GM19395 (cell line): ENCODE results near the gene ANKRD39.
"Not testable (repeated sequence)": the region's sequence is repeated elsewhere in the genome, so short reads cannot be mapped to it uniquely, and the experiment has no call there.

ENCODE experiments used
- ATAC-seq: cut with Tn5 transposase; IDR thresholded peaks from one replicate; pipeline ENCODE4 v1.9.1; 2021; ENCODE audit warnings: mild to moderate bottlenecking, moderate library complexity; ENCODE audit not compliant: unreplicated experiment

Gene ANKRD39, protein sequence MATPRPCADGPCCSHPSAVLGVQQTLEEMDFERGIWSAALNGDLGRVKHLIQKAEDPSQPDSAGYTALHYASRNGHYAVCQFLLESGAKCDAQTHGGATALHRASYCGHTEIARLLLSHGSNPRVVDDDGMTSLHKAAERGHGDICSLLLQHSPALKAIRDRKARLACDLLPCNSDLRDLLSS

DNA sequence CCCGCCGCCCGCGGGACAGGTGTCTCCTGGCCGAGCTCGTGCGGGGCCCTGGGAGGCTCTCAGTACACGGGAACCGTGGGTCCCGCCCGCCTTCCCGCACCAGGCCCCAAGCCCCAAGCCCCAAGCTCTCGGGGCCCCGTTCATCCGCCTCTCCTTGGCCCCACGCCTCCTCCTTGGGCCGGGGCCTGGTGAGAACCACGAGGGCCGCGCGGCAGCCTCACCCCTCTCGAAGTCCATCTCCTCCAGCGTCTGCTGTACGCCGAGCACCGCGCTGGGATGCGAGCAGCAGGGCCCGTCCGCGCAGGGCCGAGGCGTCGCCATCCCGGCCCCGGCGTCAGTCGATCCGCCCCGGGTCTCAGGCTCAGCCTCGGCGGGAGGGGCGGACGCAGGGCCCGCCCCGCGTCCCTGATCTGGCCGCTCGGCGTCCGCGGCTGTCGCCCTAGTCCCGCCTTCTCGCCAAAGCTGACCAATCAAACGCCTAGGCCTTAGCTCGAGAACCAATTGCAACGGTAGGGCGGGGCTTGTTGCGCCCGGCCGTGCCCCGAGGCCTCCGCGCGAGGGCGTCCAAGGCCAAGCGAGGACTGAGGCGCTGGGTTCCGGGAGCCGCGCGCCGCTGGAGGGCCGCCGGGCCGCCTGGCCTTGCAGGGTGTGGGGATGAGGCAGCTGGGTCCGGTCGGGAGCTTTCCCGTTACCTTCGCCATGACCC lies at the start of gene ANKRD39:
TSS of gene ANKRD39 (minus strand) at position 350 of the 706 bp plus-strand sequence. CDS start at position 321, 29 bp downstream.
- ATAC-seq = peak; percentile 90

DNA sequence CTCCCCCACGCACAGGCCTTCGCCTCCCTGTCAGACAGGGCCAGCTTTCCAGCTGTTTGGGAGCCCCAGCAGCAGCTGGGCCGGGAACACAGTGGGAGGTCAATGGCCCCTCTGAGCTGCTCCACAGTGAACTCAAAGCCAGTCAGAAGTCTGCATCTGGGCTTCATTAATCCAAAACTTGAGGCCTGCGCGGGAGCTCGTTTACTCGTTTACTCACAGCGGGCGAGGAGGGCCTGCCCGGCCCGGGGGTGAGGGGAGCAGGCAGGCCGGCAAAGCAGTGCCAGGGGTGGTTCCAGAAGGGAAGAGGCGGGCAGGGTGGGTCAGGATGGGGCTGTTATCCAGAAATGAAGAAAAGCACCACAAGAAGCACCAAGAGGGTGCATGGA lies 48.9 kb upstream of the ANKRD39 start:
- ATAC-seq = no peak

DNA sequence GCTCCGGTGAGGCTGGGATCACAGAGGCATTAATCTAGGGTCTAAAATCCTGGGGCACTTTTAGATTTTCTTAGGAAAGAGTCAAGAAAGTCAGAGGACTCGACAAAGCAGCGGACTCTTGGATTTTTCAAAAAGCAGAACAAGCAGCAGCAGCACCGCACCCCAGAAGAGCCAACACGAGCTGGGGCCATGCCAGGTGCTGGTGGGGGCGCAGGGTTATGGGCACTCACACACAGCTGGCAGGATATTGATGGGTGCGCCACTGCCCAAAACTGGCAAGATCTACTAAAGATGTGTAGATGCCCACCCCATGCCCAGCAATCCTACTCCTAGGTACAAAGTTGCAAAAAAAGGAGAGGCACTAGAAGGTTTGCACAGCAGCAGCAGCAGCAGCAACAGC lies 46.0 kb upstream of the ANKRD39 start:
- ATAC-seq = no peak

DNA sequence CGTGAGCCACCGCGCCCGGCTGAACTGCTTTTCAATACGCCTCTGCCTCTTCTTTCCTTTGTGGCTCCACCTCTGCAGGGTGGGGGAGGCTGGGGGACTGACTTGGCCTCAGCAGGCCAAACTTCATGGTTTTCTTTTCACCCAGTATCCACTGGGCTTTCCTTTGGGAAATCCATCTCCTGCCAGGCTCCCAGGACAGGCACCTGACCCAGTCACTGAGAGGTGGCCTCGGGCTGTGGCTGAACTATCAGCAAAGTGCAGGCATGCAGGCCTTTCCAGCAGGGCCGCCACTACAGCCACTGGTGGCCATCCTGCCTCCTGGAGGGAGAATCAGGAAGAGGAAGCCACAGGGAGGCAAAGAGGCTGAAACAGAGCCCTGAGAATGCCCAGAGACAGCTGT lies 45.5 kb upstream of the ANKRD39 start:
- no peak for ATAC-seq

DNA sequence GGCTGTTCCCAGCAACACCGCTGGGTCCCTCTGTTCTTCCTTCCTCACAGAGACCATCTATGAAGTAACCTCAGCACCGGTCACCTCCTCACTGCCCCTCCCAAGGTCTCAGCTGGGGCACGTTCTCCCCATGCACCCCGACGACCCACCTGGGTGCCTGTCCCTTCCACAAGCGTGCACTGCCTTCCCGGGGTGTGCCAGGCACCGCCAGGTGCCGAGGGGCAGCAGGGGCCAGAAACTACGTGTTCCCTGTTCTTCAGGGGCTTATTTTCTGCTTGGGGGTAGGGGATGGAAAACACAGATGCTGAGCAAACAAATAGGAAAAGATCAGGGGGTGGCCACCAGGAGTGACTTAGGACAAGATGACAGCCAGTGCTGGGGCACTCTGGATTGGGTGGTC lies 42.4 kb upstream of the ANKRD39 start:
- ATAC-seq = no peak

DNA sequence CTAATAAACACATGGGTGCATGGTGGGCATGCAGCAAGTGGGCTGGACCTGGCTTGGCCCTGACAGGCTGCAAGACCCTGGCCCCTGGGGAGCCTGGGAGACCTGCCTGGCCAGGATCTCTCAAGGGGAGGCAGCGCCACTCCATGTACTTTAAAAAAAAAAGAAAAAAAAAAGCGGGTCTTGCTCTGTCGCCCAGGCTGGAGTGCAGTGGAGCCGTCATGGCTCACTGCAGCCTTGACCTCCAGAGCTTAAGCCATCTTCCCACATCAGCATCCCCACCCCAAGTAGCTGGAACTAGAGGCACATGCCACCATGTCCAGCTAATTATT lies 41.6 kb upstream of the ANKRD39 start:
- ATAC-seq = no peak

DNA sequence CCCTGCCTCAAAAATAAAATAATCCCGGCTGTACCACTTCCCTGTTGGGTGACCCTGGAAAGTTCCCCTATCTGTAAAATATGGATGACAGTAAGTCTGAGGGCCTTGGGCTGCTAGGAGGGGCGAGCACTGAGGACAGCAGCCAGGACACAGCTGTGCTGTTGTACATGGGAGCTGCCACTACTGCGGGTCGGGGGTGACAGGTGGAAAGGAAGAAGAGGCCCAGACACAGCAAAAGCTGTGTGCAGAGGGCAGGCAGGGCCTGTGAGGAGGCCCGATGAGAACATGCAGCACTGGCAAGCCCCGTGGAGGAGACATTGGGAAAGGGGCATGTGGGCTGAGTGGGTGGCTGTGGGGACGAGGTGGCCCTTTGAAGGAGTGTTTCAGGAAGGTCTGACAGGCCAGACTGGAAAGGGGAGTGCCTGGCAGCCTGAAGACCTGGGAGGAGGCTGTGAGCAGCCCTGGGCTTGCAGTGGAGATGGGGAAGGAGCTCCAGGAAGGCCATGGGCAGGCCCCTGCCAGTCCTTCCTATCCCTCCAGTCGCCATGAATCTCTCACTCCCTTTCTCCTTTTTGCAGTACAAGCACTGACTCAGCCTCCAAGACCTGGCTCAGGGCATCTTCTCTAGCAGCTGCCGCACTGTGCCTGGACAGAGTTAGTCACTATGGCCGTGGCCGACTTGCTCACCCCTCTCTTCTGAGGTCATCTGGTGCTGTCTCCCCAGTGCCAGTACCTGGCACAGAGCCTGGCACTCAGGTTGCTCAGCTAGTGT lies 41.0 kb upstream of the ANKRD39 start:
- no peak for ATAC-seq

DNA sequence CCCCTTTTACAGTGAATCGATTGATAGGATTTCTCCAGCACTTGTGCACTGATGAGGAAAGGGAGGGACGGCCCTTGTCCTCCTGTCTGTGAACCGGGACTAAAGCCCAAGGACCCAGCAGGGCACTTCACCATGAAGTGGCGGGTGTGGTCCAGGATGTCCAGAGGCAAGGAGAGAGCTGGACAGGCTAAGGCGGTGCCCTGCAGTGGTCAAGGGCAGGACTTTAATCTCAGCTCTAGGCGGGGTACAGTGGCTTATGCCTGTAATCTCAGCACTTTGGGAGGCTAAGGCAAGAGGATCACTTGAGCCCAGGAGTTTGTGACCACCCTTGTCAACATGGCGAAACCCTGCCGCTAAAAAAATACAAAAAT lies 40.3 kb upstream of the ANKRD39 start:
- no peak for ATAC-seq

DNA sequence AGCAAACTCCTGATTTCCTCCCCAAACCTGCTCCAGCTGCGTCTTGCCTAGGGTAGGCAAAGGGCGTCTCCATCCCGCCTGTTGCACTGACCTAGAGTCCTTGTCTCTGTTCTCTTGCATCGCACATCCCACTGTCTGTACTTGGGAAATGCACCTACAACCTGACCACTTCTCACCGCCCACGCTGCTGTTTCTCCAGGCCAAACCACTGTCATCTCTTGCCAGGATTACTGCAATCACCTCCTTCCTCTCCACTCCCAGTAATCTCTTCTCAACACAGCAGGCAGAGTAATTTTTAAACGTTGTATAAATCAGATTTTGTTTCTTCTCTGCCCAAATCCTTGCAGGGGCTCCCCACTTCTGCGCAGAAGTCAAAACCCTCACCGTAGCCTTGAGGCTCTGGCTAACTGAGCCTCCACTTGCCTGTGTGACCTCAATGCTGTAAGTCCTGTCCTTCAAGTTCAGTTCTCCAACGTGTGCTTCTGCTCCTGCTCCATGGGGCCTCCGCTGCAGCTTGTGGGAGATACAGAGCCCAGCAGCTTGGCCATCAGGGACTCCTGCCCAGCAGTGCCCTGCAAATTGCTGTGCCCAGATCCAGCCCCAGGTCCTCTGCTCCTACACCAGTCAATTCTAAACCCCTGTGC lies 39.8 kb upstream of the ANKRD39 start:
- ATAC-seq = no peak

DNA sequence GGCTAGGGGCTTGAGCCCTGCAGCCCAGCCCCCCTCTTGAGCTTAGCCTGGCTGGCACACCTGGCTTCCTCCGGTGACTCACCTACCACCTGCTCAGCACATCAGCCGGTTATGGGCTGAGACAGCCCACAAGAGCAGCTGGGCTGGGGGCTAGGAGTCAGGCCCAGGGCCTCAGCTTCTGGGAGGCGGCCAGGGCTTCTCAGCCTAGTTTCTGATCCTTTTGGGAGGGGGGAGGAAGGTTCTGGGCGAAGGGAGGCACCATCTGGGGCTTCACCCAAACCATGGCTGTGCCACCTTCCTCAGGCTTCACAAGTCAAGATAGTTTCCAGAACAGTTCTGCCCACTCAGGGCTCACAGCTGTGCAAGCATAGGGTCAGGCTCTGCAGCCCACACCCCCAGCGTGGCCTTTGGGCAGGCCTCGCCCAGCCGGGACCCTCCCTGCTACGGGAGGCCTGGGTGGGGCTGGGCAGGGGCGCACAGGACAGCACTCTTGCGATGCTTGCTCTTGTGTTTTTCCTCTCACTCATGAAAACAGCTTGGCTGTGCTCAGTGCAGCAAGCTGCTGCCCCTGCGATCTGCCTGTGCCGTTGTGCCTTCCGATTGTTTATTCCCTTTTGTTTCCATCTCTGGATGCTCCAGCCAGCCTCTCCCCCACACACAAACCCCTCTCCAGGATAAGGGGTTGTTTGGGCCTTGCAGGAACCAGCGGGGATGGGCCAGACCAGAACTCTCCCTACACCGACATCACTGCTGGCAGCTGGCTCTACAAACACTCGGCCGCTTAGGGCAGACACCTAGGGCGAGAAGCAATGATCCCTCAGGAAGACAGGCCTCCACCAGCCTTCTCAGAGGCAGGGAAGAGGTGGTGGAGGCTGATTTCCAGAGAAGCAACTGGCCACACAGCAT lies 38.2 kb upstream of the ANKRD39 start:
- ATAC-seq = no peak

DNA sequence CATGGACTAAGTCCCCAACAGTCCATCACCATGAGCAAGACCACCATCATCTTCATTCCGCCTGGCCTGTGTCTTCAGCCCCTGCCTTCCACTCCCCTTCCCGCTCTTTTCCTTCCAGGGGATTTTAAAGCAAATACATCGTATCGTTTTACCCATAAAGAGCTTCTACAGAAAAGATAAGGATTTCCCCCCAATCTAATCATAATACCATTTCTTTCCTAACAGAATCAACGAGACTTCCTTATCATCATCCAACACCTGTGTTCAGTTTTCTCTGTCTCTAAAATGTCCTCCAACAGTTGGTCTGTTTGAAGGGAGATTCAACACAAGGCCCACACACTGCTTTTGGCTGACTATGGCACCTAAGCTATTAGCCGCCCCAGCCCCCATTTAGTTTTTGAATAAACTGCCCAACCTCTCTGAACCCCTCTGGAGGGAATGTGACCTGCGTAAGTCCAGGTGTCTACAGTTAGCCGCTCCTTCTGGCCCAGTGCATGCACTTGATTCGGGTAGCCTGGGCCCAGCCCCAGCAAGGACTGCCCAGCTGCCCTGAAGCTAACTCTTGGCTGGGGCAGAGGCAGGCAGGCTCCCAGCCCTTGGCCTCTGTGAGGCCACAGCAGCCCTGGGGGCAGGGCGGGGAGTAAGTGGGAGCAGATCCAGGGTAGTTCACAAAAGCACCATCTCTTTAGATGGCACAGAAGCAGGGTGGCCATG lies 37.4 kb upstream of the ANKRD39 start:
- ATAC-seq = no peak

DNA sequence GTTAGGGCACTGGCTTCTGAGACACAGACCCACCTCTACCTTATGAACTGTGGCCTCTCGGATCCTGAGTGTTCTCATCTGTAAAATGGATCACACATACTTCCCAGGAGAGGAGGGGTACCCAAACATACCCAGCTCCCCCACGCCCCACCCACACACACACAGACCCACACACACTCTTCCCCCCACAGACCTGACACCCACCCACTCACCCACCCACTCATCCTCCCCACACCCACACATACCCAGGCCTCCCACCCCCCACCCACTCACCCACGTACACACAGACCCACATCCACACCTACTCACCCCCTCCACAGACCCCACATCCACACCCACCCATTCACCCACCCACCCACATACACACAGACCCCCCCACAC lies 36.3 kb upstream of the ANKRD39 start:
- ATAC-seq = no peak

DNA sequence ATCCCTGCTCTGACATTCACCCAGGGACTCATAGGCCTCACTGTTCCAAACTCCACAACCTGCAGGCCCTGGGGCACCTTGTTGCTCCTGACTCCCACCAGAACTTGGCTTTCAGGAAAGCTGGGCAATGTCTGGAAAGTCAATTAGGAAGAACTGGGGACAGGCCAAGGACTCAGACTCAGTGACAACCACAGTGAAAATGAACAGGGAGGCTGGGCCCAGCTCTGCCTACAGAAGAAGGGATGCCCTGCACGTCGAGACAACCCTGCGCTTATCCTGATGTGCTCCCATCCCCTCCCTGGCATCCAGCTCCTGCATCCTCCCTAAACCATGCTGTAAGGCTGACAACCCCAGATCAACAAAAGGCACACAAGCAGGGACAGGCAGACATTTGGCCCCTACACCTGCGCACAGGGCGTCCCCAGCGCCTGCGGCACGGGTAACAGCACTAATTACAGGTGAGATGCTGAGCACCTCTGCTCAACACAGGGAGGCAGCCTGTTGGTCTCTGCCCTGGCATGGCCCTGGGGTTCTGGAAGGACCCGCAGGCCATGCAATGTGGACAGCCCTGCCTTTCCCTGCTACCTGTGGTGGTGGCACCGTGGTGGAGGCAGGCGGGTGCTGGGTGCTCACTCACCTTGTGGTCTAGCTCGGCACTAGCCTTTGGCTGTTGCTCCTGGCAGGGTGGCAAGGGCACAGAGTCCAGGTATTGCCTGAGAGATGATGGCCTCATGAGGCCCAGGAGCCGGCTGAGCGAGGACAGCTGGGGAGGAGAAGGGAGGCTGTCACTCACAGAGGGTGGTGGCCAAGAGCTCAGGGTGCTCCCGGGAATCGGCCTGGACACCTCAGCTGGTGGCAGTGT lies 35.7 kb upstream of the ANKRD39 start:
- no peak for ATAC-seq

DNA sequence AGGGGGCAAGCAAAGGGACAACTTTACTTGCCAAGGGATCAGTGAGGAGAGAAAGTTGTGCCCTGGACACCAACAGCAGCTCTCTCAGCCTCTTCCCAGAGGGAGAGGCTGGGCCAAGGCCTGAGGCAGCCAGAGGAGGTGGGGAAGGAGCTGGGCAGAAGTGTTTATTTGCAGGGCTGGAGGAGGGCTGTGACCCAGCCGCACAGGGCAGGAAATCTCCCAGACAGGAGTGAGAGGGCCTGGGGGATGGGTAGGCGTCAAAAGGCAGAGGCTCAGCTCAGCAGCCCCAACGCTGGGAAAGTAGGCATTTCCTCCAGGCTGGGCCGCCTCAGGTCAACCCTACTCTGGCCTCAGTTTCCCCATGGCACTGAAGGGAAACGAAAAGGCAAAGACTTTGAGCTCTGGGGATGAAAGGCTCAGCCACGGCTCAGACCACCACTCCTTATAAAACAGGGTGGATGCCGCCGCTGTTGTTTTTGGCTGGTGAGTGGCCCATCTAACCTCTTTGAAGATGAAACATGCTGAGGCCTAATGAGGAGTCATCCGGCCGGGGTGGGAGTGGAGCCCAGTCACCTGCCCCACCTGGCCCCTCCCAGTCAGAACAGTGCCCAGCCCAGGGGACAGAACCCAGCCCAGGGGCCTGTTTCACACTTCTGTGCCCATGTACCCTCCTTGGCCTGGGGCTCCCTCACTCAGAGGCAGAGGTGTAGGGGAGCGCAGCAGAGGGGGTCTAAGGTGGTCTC lies 33.9 kb upstream of the ANKRD39 start:
- no peak for ATAC-seq

DNA sequence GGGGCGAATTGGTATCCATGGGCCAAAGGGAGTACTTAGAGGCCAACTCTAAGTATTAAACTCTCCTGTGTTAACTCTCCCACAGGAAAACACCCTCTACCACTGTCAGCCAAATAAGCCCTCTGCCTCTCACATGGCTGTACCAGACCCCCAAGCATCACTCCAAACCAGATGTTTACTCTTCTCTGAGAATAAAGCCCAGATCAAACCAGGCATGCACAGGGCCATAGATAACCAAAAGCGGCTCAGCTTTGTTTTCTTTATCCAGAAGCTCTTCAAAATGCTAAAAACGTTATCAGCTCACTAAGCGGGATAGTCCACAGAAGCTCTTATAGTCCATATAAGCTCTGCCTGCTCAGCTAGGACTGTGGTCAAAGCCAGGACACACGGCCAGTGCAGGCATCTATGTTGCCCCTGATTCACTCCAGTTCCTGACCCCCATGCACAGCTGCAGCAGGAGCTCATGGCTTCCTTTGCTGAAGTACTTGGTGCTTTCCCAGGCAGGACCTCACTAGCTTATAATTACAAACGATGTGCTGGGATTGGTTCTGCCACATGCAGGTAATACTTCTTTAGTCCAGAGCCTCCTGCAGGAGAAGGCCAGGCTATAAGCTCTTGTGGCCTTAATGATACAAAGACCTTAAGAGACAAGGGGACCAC lies 33.0 kb upstream of the ANKRD39 start:
- ATAC-seq = no peak

DNA sequence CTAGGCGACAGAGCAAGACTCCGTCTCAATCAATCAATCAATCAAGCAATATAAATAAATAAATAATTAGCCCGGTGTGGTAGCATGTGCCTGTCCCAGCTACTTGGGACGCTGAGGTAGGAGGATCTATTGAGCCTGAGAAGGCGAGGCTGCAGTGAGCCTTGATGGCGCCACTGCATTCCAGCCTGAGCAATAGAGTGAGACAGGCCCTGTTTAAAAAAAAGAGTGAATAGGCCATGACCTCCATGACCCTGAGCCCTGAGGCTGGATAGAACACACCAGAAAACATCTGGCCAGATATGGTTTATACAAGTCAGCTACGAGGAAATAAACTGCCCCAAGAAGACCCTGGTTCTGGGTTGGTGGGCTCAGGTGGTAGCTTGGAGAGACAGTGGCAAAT lies 32.4 kb upstream of the ANKRD39 start:
- ATAC-seq = no peak

DNA sequence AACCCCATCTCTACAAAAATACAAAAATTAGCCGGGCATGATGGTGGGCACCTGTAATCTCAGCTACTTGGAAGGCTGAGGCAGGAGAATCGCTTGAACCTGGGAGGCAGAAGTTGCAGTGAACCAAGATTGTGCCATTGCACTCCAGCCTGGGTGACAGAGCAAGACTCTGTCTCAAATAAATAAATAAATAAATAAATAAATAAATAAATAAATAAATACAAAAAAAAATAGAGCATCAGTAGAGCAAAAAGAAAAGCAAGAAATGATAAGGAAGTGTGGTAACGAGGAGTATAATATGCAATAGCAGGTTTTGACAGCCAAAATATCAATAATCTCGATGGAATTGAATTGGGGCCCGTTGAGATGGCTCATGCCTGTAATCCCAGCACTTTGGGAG lies 31.7 kb upstream of the ANKRD39 start:
- ATAC-seq = not testable (repeated sequence)
